Fibroblast of skin of left biceps (primary cell): ENCODE measurements around the gene ESRP2.

Source experiments
- DNase-seq, 2 experiments: peaks; one replicate each; pipeline ENCODE4 v3.0.0-alpha.2; 2013; ENCODE audit warnings: low read depth in 2 of 2

Gene ESRP2

GRCh38 chr16:68235887-68236136, at the start of gene ESRP2:
Gene ESRP2, minus strand, starts transcription at chr16:68236127. Its CDS starts 82 bp downstream, at chr16:68236045.
- no peak for DNase-seq

GRCh38 chr16:68285683-68286082, 49.8 kb upstream of the ESRP2 start:
- no peak for DNase-seq

GRCh38 chr16:68284847-68285246, 48.9 kb upstream of the ESRP2 start:
- DNase-seq = no peak

GRCh38 chr16:68283801-68284598, 48.1 kb upstream of the ESRP2 start:
- DNase-seq = no peak

DNA sequence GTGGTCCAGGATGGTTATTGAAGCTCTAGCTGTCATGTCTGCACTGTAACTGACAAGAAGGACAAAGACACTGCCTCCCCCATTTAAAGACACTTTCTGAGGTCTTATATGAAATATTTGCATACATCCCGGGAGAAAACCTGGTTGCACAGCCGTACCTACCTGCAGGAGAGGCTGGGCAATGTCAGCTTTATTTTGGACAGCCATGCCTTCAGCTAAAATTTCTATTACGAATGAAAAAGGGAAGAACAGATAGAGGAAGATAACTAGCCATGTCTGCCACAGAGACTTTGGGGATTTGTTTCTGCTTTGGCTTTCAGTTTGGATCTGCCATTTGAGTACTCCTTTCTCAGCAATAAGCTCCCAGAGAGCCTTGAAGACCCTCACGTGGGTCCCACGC, 47.4 kb upstream of the ESRP2 start:
- DNase-seq = no peak

- no peak for DNase-seq
Measured at GRCh38 chr16:68282064-68282452, 46.1 kb upstream of the ESRP2 start.

- no peak for DNase-seq
Measured at GRCh38 chr16:68281368-68282063, 45.6 kb upstream of the ESRP2 start.

DNA sequence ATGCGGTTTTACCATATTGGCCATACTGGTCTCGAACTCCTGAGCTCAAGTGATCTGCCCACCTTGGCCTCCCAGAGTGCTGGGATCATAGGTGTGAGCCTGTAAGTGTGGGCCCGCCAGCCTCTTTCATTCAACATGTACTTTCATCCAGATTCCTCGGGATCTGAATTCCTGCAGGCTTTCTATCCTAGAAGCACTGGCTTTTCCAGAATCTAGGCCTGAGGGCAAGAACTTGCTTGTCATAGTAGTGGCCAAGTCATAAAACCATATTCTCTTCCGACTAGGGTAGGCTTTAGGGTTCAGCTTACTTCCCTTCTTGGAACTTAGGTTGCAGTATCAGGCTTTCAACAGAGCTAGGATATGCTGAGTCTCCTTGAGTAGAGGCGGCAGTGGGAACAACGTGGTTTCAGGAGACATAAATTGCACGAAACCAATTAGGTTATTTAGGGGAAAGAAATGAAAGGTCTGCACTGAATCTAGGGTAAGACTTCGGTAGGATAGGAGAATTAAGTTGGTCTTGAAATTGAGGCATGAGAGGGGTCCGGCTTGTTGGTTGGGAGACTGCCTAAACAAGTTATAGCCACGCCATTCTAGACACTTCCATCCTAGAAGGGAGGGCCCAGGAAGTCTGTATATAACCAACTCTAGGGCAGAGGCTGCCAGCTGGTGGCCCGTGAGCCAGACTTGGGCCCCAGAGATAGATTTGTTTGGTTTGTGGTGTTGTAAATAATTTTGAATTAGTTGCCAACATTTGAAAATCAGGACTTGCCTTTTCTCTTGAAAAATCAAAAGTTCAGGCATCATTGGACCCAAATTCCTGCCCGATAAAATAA, 44.0 kb upstream of the ESRP2 start:
- no peak for DNase-seq

- no peak for DNase-seq
Measured at GRCh38 chr16:68276223-68276622, 40.3 kb upstream of the ESRP2 start.

DNA sequence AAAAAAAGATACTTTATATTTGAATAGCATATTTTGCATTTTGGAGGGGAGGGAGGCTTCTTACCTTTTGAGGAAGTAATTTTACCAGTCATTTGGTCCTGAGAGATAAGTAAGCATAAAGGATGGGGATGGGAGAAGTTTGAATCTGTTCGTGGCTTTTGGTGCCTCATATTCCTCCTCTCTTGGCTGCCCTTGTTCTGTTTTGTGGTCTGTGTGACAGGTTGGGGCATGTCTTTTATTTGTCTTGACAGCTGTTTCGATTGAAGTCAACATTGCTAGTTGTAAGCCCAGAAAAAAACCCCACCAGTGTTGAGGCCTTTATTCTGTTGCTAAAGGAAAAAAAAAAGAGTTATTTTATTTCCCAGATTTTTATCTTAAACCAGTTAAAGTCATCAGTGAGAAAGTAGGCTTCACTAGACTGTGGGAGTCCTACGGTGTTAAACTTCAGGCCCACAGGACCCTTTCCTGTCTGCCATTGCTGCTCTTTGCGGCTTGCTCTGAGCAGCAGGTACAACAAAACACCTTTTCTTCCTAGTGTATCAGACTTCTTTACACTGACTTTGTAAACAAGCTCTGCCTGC, 39.8 kb upstream of the ESRP2 start:
- no peak for DNase-seq

- no peak for DNase-seq
Measured at GRCh38 chr16:68274441-68274840, 38.5 kb upstream of the ESRP2 start.

- DNase-seq = no peak
Measured at GRCh38 chr16:68273896-68274295, 38.0 kb upstream of the ESRP2 start.

- no peak for DNase-seq
Measured at GRCh38 chr16:68273459-68273858, 37.5 kb upstream of the ESRP2 start.

GRCh38 chr16:68272507-68273209, 36.7 kb upstream of the ESRP2 start:
- no peak for DNase-seq

DNA sequence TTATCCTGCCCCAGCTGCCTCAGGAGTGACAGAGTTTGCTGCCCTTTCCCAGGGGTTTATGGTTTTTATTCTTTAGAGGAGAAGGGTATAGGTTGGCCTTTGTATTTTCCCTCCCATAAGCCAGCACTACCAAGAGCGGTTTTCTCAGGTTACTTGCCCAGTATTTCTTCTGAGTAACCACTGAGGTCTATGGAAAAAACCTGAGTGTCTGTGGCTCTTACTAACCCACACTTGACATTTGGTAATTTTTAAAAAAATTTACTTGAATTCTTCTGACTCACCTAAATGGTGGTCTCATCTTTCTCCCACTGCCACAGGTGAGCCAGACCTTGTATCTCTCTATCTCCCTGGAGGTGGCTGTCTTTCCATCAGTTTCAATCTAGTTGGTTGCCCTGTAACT, 34.4 kb upstream of the ESRP2 start:
- no peak for DNase-seq

GRCh38 chr16:68269793-68270192, 33.9 kb upstream of the ESRP2 start:
- no peak for DNase-seq

- no peak for DNase-seq
Measured at GRCh38 chr16:68267612-68268405, 31.9 kb upstream of the ESRP2 start.

GRCh38 chr16:68265078-68265920, 29.4 kb upstream of the ESRP2 start:
- DNase-seq = no peak

DNA sequence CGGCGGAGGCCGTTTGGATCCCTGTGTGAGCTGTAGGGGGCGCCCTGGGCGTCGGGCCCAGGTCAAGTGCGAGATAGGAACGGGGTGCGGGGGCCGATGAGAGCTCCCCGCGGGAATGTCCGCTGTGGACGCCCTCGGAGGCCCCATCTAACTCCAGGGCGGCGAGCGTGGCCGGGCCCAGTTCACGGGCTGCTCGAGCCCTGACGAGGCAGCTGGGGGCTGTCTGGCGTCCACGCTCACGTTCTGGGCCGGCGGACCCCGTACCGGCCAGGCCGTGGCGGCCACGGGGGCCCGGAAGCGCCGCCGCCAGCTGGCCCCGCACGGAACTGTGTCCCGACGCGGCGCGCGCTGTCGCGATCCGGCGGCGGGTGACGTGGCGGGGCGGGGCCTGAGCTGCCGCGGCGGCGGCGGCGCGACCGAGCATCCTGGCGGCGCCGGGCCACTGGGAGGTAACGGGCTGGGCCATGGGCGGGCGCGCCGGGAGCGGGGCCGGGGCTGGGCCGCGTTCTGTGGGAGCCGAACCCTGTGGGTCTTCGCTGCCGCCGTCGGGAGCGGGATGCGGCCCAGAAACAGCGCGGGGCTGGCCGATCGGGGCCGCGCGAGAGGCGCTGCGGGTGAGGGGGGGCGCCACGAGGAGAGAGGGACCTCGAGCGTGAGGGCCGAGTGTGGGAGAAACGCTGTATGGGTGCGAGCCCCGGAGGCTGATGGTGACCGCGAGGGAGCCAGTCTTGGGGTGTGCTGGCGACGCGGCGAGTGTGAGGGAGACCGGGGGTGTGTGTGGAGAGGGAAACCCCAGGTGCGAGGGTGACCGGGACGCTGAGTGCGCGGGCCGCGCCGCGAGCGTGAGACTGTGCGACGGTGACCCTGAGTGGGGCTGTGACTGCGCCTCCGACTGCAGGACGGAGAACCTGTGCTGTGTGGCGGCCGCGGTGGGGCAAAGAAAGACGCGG, 28.5 kb upstream of the ESRP2 start, which contains the start of gene SLC7A6:
SLC7A6 (plus strand) TSS at position 399 of the 950 bp plus-strand sequence. CDS start 10,201 bp downstream, outside the sequence.
- DNase-seq = no peak
